HepG2 (cell line): Measurements from ENCODE around the gene TP63.

Experiments
- EP300 ChIP-seq, 3 experiments: sonication (generic) in 1 of 3; formaldehyde crosslinking in 1 of 3; IDR thresholded peaks; 2 replicates each; pipeline versions ENCODE4 v1.5.1 to v1.6.1; 2011 to 2020; ENCODE audit warnings: low read depth in 2 of 3, low read length in 2 of 3, borderline replicate concordance in 1 of 3, improper control_type of control experiment in 1 of 3, mild to moderate bottlenecking in 1 of 3, missing genetic modification reagents in 1 of 3, moderate library complexity in 1 of 3
- FOXK1 ChIP-seq: sonication (generic); formaldehyde crosslinking; IDR thresholded peaks from 2 replicates; pipeline ENCODE4 v1.4.0; 2020; ENCODE audit warnings: low read depth, missing genetic modification reagents, borderline replicate concordance
- JUN ChIP-seq: sonication (generic); formaldehyde crosslinking; IDR thresholded peaks from 2 replicates; pipeline ENCODE4 v1.4.0; 2020; ENCODE audit warnings: mild to moderate bottlenecking, missing genetic modification reagents
- KLF16 ChIP-seq, 2 experiments: sonication (generic) in 1 of 2; formaldehyde crosslinking in 1 of 2; IDR thresholded peaks; 2 replicates each; pipeline versions ENCODE4 v1.6.1 to v1.8.0; 2016 to 2023; ENCODE audit warnings: missing genetic modification reagents in 2 of 2, missing compliant biosample characterization in 1 of 2
- TF ChIP-seq, protein P1 (sequence below): sonication (generic); formaldehyde crosslinking; IDR thresholded peaks from 2 replicates; pipeline ENCODE4 v1.5.0; 2020; ENCODE audit warnings: mild to moderate bottlenecking, missing genetic modification reagents, moderate library complexity
- TF ChIP-seq, protein P2 (sequence below): sonication (generic); formaldehyde crosslinking; IDR thresholded peaks from 2 replicates; pipeline ENCODE4 v1.4.0; 2020; ENCODE audit warnings: missing genetic modification reagents
- TF ChIP-seq, protein P3 (sequence below): IDR thresholded peaks from 2 replicates; pipeline ENCODE4 v1.6.1; 2016; ENCODE audit warnings: low read depth

DNA sequence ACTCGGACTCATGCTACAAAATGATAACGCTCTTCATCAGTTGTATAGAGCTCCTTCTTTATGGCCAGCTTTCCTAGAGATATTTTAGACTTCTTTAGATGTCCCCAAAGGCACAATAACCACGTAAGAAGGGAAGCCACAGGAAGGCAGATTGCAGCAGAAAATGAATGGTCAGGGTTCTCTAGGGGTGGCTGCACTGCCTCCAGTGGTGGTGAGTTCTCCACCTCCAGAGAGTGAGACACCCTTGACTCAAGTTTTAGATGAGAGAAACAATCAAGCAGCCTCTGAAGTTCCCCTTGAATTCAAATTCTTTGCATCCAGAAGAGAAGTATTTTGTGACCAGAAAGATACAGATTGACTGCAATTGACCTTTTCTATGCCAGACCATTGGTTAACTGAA is 191.5 kb downstream of the TP63 start:
- TF ChIP-seq KLF16 (CRISPR knock-in tag; IDR thresholded peaks at IDR 0.05) (no peak), JUN (CRISPR knock-in tag) (no peak), FOXK1 (CRISPR knock-in tag) (no peak), EP300 (IDR thresholded peaks at IDR 0.05; ENCODE audit: low read depth in 2 of 2, low read length in 2 of 2) (no peak), EP300 (CRISPR knock-in tag; IDR thresholded peaks at IDR 0.05; ENCODE audit: borderline replicate concordance) (no peak)
- TF ChIP-seq, protein P1, sequence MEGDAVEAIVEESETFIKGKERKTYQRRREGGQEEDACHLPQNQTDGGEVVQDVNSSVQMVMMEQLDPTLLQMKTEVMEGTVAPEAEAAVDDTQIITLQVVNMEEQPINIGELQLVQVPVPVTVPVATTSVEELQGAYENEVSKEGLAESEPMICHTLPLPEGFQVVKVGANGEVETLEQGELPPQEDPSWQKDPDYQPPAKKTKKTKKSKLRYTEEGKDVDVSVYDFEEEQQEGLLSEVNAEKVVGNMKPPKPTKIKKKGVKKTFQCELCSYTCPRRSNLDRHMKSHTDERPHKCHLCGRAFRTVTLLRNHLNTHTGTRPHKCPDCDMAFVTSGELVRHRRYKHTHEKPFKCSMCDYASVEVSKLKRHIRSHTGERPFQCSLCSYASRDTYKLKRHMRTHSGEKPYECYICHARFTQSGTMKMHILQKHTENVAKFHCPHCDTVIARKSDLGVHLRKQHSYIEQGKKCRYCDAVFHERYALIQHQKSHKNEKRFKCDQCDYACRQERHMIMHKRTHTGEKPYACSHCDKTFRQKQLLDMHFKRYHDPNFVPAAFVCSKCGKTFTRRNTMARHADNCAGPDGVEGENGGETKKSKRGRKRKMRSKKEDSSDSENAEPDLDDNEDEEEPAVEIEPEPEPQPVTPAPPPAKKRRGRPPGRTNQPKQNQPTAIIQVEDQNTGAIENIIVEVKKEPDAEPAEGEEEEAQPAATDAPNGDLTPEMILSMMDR (CRISPR knock-in tag), result no peak
- TF ChIP-seq, protein P2, sequence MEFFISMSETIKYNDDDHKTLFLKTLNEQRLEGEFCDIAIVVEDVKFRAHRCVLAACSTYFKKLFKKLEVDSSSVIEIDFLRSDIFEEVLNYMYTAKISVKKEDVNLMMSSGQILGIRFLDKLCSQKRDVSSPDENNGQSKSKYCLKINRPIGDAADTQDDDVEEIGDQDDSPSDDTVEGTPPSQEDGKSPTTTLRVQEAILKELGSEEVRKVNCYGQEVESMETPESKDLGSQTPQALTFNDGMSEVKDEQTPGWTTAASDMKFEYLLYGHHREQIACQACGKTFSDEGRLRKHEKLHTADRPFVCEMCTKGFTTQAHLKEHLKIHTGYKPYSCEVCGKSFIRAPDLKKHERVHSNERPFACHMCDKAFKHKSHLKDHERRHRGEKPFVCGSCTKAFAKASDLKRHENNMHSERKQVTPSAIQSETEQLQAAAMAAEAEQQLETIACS (CRISPR knock-in tag), result no peak
- TF ChIP-seq, protein P3, sequence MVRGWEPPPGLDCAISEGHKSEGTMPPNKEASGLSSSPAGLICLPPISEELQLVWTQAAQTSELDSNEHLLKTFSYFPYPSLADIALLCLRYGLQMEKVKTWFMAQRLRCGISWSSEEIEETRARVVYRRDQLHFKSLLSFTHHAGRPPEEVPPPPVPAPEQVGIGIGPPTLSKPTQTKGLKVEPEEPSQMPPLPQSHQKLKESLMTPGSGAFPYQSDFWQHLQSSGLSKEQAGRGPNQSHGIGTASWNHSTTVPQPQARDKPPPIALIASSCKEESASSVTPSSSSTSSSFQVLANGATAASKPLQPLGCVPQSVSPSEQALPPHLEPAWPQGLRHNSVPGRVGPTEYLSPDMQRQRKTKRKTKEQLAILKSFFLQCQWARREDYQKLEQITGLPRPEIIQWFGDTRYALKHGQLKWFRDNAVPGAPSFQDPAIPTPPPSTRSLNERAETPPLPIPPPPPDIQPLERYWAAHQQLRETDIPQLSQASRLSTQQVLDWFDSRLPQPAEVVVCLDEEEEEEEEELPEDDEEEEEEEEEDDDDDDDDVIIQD (CRISPR knock-in tag), result no peak
